Astrocyte (in vitro differentiated cells and primary cell): ENCODE measurements around the gene NEK7. TPM values are rescaled to one million over a fixed set of nuclear protein-coding genes. Genes with fewer than 3 reads are reported as not detected.

ENCODE experiments used
- DNase-seq: peaks from one replicate; pipeline ENCODE4 v3.0.0-alpha.2; 2010; ENCODE audit warnings: low read depth
- FAIRE-seq: peaks from 2 replicates; lab custom pipeline; 2011; peaks lifted over from hg19 to GRCh38; lab: Jason Lieb, UNC
- H2AFZ ChIP-seq: 2 replicates; pipeline ENCODE4 v1.6.0; 2012; ENCODE audit warnings: low read depth, low read length, inconsistent platforms
- H3K27ac ChIP-seq: 2 replicates; pipeline ENCODE4 v1.5.1; 2011; ENCODE audit warnings: low read depth, low read length, inconsistent platforms
- H3K27me3 ChIP-seq: 2 replicates; pipeline ENCODE4 v1.6.0; 2011; ENCODE audit warnings: low read length, inconsistent platforms; ENCODE audit not compliant: insufficient read depth
- H3K36me3 ChIP-seq: 2 replicates; pipeline ENCODE4 v1.5.1; 2011; ENCODE audit warnings: low read length, inconsistent platforms; ENCODE audit not compliant: insufficient read depth
- H3K4me1 ChIP-seq: 2 replicates; pipeline ENCODE4 v1.5.1; 2011; ENCODE audit warnings: low read length, inconsistent platforms; ENCODE audit not compliant: insufficient read depth
- H3K4me2 ChIP-seq: 2 replicates; pipeline ENCODE4 v1.6.0; 2012; ENCODE audit warnings: low read length, inconsistent platforms
- H3K4me3 ChIP-seq: 2 replicates; pipeline ENCODE4 v1.5.1; 2011; ENCODE audit warnings: low read depth, mild to moderate bottlenecking, low read length, inconsistent platforms; ENCODE audit not compliant: insufficient read depth
- H3K79me2 ChIP-seq: 2 replicates; pipeline ENCODE4 v1.6.0; 2012; ENCODE audit warnings: mild to moderate bottlenecking, low read length, inconsistent platforms; ENCODE audit not compliant: insufficient read depth
- H3K9ac ChIP-seq: 2 replicates; pipeline ENCODE4 v1.6.0; 2012; ENCODE audit warnings: mild to moderate bottlenecking, low read length, inconsistent platforms
- H3K9me3 ChIP-seq: 2 replicates; pipeline ENCODE4 v1.5.1; 2012; ENCODE audit warnings: low read depth, mild to moderate bottlenecking, low read length, inconsistent platforms; ENCODE audit not compliant: insufficient read depth
- H4K20me1 ChIP-seq: 2 replicates; pipeline ENCODE4 v1.6.0; 2012; ENCODE audit warnings: low read length, inconsistent platforms; ENCODE audit not compliant: insufficient read depth
- H3K27ac Mint-ChIP-seq: one replicate; pipeline ENCODE4 v1.8.0; 2021; ENCODE audit warnings: mild to moderate bottlenecking, mixed read lengths; ENCODE audit not compliant: unreplicated experiment
- H3K27me3 Mint-ChIP-seq: one replicate; pipeline ENCODE4 v1.8.0; 2021; ENCODE audit warnings: low read depth, mixed read lengths; ENCODE audit not compliant: unreplicated experiment
- H3K36me3 Mint-ChIP-seq: one replicate; pipeline ENCODE4 v1.8.0; 2021; ENCODE audit warnings: low read depth, mixed read lengths; ENCODE audit not compliant: unreplicated experiment
- H3K4me1 Mint-ChIP-seq: one replicate; pipeline ENCODE4 v1.8.0; 2021; ENCODE audit warnings: low read depth, mixed read lengths; ENCODE audit not compliant: unreplicated experiment
- H3K4me3 Mint-ChIP-seq: one replicate; pipeline ENCODE4 v1.8.0; 2021; ENCODE audit warnings: mild to moderate bottlenecking, moderate library complexity, mixed read lengths; ENCODE audit not compliant: unreplicated experiment
- H3K9me3 Mint-ChIP-seq: one replicate; pipeline ENCODE4 v1.8.0; 2021; ENCODE audit warnings: mild to moderate bottlenecking, mixed read lengths; ENCODE audit not compliant: unreplicated experiment
- CTCF ChIP-seq: IDR thresholded peaks from 2 replicates; pipeline ENCODE4 v1.5.1; 2011; ENCODE audit warnings: low read depth, mild to moderate bottlenecking, inconsistent platforms, low read length, moderate library complexity; ENCODE audit not compliant: insufficient read depth
- EZH2 ChIP-seq: IDR thresholded peaks from 2 replicates; pipeline ENCODE4 v1.6.1; 2012; ENCODE audit warnings: mild to moderate bottlenecking, low read length, inconsistent platforms; ENCODE audit not compliant: insufficient read depth
- total RNA-seq: library from RNA; stranded (reverse); gene quantifications from 2 replicates; pipeline ENCODE4 v1.2.1, GENCODE V29; 2021

The NEK7 gene
- total RNA-seq, 1 donor from 2014 or later, result 125 TPM

GRCh38 chr1:198270273-198270828 is 113.6 kb downstream of the NEK7 start:
- H3K4me1 Mint-ChIP-seq, result peaks cover 15% of the 10 kb centered on the region
- Histone ChIP-seq H3K27me3 (no peaks in the 10 kb centered on the region), H3K9ac (no peak overlapping the region), H3K9me3 (no peaks in the 10 kb centered on the region), H3K4me2 (no peak overlapping the region), H3K27ac (peak overlapping the region; percentile 94), H3K4me1 (peaks cover 49% of the 10 kb centered on the region), H2AFZ (no peak overlapping the region), H3K4me3 (no peak overlapping the region), H3K36me3 (peaks cover 5% of the 10 kb centered on the region), H3K79me2 (peaks cover 55% of the 10 kb centered on the region), H4K20me1 (no peaks in the 10 kb centered on the region)
- DNase-seq, result no peak
- H3K27ac Mint-ChIP-seq, result no peak overlapping the region
- H3K36me3 Mint-ChIP-seq, result peaks cover 7% of the 10 kb centered on the region
- no peak overlapping the region for H3K4me3 Mint-ChIP-seq
- H3K27me3 Mint-ChIP-seq, result no peaks in the 10 kb centered on the region
- FAIRE-seq, result no peak
- H3K9me3 Mint-ChIP-seq, result no peaks in the 10 kb centered on the region
- no peak for TF ChIP-seq EZH2
- no peak for TF ChIP-seq CTCF

- Histone ChIP-seq H3K9ac (no peak overlapping the region), H3K4me2 (no peak overlapping the region), H3K27me3 (no peaks in the 10 kb centered on the region), H3K4me1 (peaks cover 48% of the 10 kb centered on the region), H2AFZ (no peak overlapping the region), H3K4me3 (no peak overlapping the region), H3K27ac (no peak overlapping the region), H4K20me1 (no peaks in the 10 kb centered on the region), H3K9me3 (no peaks in the 10 kb centered on the region), H3K79me2 (peaks cover 59% of the 10 kb centered on the region), H3K36me3 (peaks cover 2% of the 10 kb centered on the region)
- Mint-ChIP-seq H3K27me3 (no peaks in the 10 kb centered on the region), H3K9me3 (no peaks in the 10 kb centered on the region), H3K27ac (no peak overlapping the region), H3K36me3 (peaks cover 7% of the 10 kb centered on the region), H3K4me3 (no peak overlapping the region), H3K4me1 (peaks cover 12% of the 10 kb centered on the region)
- TF ChIP-seq CTCF, result no peak
- TF ChIP-seq EZH2, result no peak
- FAIRE-seq (no peak), DNase-seq (no peak)
Measured at GRCh38 chr1:198271467-198271866, 114.7 kb downstream of the NEK7 start.

- Mint-ChIP-seq H3K9me3 (no peaks in the 10 kb centered on the region), H3K27me3 (no peaks in the 10 kb centered on the region), H3K4me3 (no peak overlapping the region), H3K27ac (peak overlapping the region; percentile 55), H3K36me3 (peaks cover 7% of the 10 kb centered on the region), H3K4me1 (peaks cover 12% of the 10 kb centered on the region)
- Histone ChIP-seq H3K36me3 (peaks cover 2% of the 10 kb centered on the region), H3K4me1 (peaks cover 47% of the 10 kb centered on the region), H2AFZ (no peak overlapping the region), H3K9me3 (no peaks in the 10 kb centered on the region), H3K79me2 (peaks cover 64% of the 10 kb centered on the region), H3K27me3 (no peaks in the 10 kb centered on the region), H3K4me2 (peak overlapping the region; percentile 17), H3K27ac (peak overlapping the region; percentile 54), H3K9ac (peak overlapping the region; percentile 35), H4K20me1 (no peaks in the 10 kb centered on the region), H3K4me3 (no peak overlapping the region)
- DNase-seq (peak; percentile 71), FAIRE-seq (peak; percentile 43)
- TF ChIP-seq EZH2 (no peak), CTCF (no peak)
Measured at GRCh38 chr1:198272492-198272891, 115.7 kb downstream of the NEK7 start.
